ENCODE data around the gene STX8. TPM values are rescaled to one million over a fixed set of nuclear protein-coding genes. Genes with fewer than 3 reads are reported as not detected.

STX8 gene
- total and polyA plus RNA-seq, 9 of the 15 experiments (the other 6 are each of a cell fraction or from before 2014, with no cell fraction given), result 14.6 to 42.5 (median 22.1) TPM

- ATAC-seq, result no peak
- intact Hi-C loops (cut with micrococcal nuclease) (no loop called here), in situ Hi-C loops (cut with MboI) (no loop called here)
- no peaks in the 10 kb centered on the region for H3K36me3 ChIP-seq (ENCODE audit: control insufficient read depth, insufficient read depth, low read length)
- H4K20me1 ChIP-seq (replicated peaks; ENCODE audit: control insufficient read depth, insufficient read depth, low read length), result no peaks in the 10 kb centered on the region
- no peak overlapping the region for H3K4me3 ChIP-seq
- no peak for DNase-seq (ENCODE audit: extremely low read depth in 1 of 4, low spot score in 3 of 4)
- no TSS peak for BruUV-seq (replicated peaks)
- ChIA-PET POLR2A (no interaction called here), CTCF (ENCODE audit: low intra/inter-chr PET ratio) (no interaction called here)
- no peak for FAIRE-seq
- no peaks in the 10 kb centered on the region for H3K9me1 ChIP-seq (ENCODE audit: control insufficient read depth, insufficient read depth, low read length)
- no peak for TF ChIP-seq DNMT1 (IDR thresholded peaks at IDR 0.05)
- under 1% methylated on average over 26 of the region's 30 CpGs for WGBS (ENCODE audit: insufficient coverage, low coverage, missing lambda C conversion rate)
- H3K4me1 ChIP-seq (replicated peaks in 1 of 2; ENCODE audit: control insufficient read depth in 2 of 2, insufficient read depth in 2 of 2, low read length in 2 of 2), result no peaks in the 10 kb centered on the region
- H3K9ac ChIP-seq (ENCODE audit: insufficient read depth in 1 of 2, low read depth in 2 of 2, low read length in 2 of 2), result no peak overlapping the region
- H3K4me2 ChIP-seq (ENCODE audit: insufficient read depth, low read length), result no peak overlapping the region
- H3K9me3 ChIP-seq (replicated peaks; ENCODE audit: control insufficient read depth, insufficient read depth, low read depth, low read length), result no peaks in the 10 kb centered on the region
- H3K79me2 ChIP-seq (ENCODE audit: control insufficient read depth, insufficient read depth, low read length), result no peaks in the 10 kb centered on the region
- peaks cover 0 to 9% of the 10 kb centered on the region in 2 experiments; a peak in 1 of 5 replicates for H3K27me3 ChIP-seq (ENCODE audit: control insufficient read depth in 2 of 2, insufficient read depth in 2 of 2, low read length in 2 of 2)
- no peak overlapping the region for H2AFZ ChIP-seq (ENCODE audit: low read depth, low read length)
- no peak overlapping the region for H3K27ac ChIP-seq (ENCODE audit: extremely low read depth, low read depth, low read length)
Measured at GRCh38 chr17:9212376-9213302, 363.0 kb downstream of the STX8 start.

- POLR2A ChIA-PET, result interaction anchor here (0.6 kb wide), 1 partner anchor 64 kb away, joined by 3 read pairs; no protein-coding TSS in a partner anchor
- BruUV-seq (replicated peaks), result no TSS peak
- WGBS (ENCODE audit: insufficient coverage, low coverage, missing lambda C conversion rate), result 0% methylated on average over 13 of the region's 13 CpGs
- TF ChIP-seq HNRNPH1 (optimal IDR thresholded peaks at IDR 0.05; ENCODE audit: low read depth, low read length), result no peak
- TF ChIP-seq KDM4B (IDR thresholded peaks at IDR 0.05; ENCODE audit: borderline replicate concordance in 2 of 2, low read depth in 1 of 2), result no peak
- no peak for TF ChIP-seq ERF (CRISPR knock-in tag; IDR thresholded peaks at IDR 0.05)
- no peak for TF ChIP-seq DMBX1 (CRISPR knock-in tag; IDR thresholded peaks at IDR 0.05; ENCODE audit: borderline replicate concordance)
- TF ChIP-seq TCF3 (CRISPR knock-in tag; IDR thresholded peaks at IDR 0.05), result no peak
Measured at GRCh38 chr17:9211133-9211765, 364.4 kb downstream of the STX8 start.

More at GRCh38 chr17:9211133-9211765, 364.4 kb downstream of the STX8 start:
- no peak overlapping the region for H3K9ac ChIP-seq (ENCODE audit: insufficient read depth in 1 of 2, low read depth in 2 of 2, low read length in 2 of 2)
- H3K4me1 ChIP-seq (replicated peaks in 1 of 2; ENCODE audit: control insufficient read depth in 2 of 2, insufficient read depth in 2 of 2, low read length in 2 of 2), result no peaks in the 10 kb centered on the region
- FAIRE-seq (no peak), ATAC-seq (no peak), DNase-seq (ENCODE audit: extremely low read depth in 1 of 4, low spot score in 3 of 4) (no peak)
- H4K20me1 ChIP-seq (replicated peaks; ENCODE audit: control insufficient read depth, insufficient read depth, low read length), result no peaks in the 10 kb centered on the region
- H3K4me3 ChIP-seq, result no peak overlapping the region
- H3K36me3 ChIP-seq (ENCODE audit: control insufficient read depth, insufficient read depth, low read length), result no peaks in the 10 kb centered on the region
- H2AFZ ChIP-seq (ENCODE audit: low read depth, low read length), result no peak overlapping the region
- H3K9me1 ChIP-seq (ENCODE audit: control insufficient read depth, insufficient read depth, low read length), result no peaks in the 10 kb centered on the region
- no peak overlapping the region for H3K4me2 ChIP-seq (ENCODE audit: insufficient read depth, low read length)
- H3K27me3 ChIP-seq (ENCODE audit: control insufficient read depth in 2 of 2, insufficient read depth in 2 of 2, low read length in 2 of 2), result peaks cover 2 to 9% of the 10 kb centered on the region in 2 experiments; a peak in 2 of 5 replicates
- no peaks in the 10 kb centered on the region for H3K79me2 ChIP-seq (ENCODE audit: control insufficient read depth, insufficient read depth, low read length)
- H3K9me3 ChIP-seq (replicated peaks; ENCODE audit: control insufficient read depth, insufficient read depth, low read depth, low read length), result no peaks in the 10 kb centered on the region
- in situ Hi-C loops (cut with MboI) (no loop called here), intact Hi-C loops (cut with micrococcal nuclease) (no loop called here)
- no peak overlapping the region for H3K27ac ChIP-seq (ENCODE audit: extremely low read depth, low read depth, low read length)
- CTCF ChIA-PET (ENCODE audit: low intra/inter-chr PET ratio), result no interaction called here
